Measurements from ENCODE around the gene PGA5. TPM values are rescaled to one million over a fixed set of nuclear protein-coding genes. Genes with fewer than 3 reads are reported as not detected.

PGA5 gene
- polyA plus RNA-seq, 1 donor (not counting 4 experiments of a cell fraction or from before 2014, with no cell fraction given): not detected

- Histone ChIP-seq H3K27ac (ENCODE audit: control insufficient read depth, insufficient read depth, low read length) (no peak overlapping the region), H3K36me3 (ENCODE audit: control insufficient read depth in 2 of 2, extremely low read depth in 1 of 2, insufficient read depth in 2 of 2, low read length in 2 of 2) (no peaks in the 10 kb centered on the region), H3K27me3 (ENCODE audit: control insufficient read depth, extremely low read depth, insufficient read depth, low read length) (no peaks in the 10 kb centered on the region), H3K9me3 (ENCODE audit: control insufficient read depth, low read depth, low read length) (no peaks in the 10 kb centered on the region), H3K9ac (ENCODE audit: control insufficient read depth, extremely low read depth, insufficient read depth, low read length) (no peak overlapping the region), H3K4me1 (ENCODE audit: control insufficient read depth, extremely low read depth, insufficient read depth, low read length) (peaks cover 41% of the 10 kb centered on the region), H3K9me1 (ENCODE audit: control insufficient read depth, extremely low read depth, insufficient read depth, low read length) (no peaks in the 10 kb centered on the region), H2AFZ (ENCODE audit: control insufficient read depth, low read length) (no peak overlapping the region), H4K20me1 (ENCODE audit: control insufficient read depth, extremely low read depth, insufficient read depth, low read length) (no peaks in the 10 kb centered on the region), H3K79me2 (ENCODE audit: control insufficient read depth, insufficient read depth, low read length) (no peaks in the 10 kb centered on the region), H3K4me3 (ENCODE audit: control insufficient read depth in 2 of 3, extremely low read depth in 1 of 3, insufficient read depth in 2 of 3, low read depth in 1 of 3, low read length in 3 of 3) (no peak overlapping the region), H3K4me2 (ENCODE audit: control insufficient read depth, extremely low read depth, insufficient read depth, low read depth, low read length) (no peak overlapping the region)
- FAIRE-seq: no peak
- no peak for DNase-seq (ENCODE audit: low read depth, low spot score)
- TF ChIP-seq EZH2 (IDR thresholded peaks at IDR 0.05; ENCODE audit: low read length) (no peak), CTCF (optimal IDR thresholded peaks at IDR 0.05 in 1 of 3, IDR thresholded peaks at IDR 0.05 in 1 of 3, conservative IDR thresholded peaks at IDR 0.05 in 1 of 3; ENCODE audit: extremely low read depth in 1 of 3, insufficient read depth in 2 of 3, low read length in 3 of 3) (no peak)
- dilution Hi-C loops (cut with MboI; ENCODE audit: extremely low pct_ligation_motif_present, low sequenced_read_pairs): no loop called here
Measured at GRCh38 chr11:61283613-61284012, 42.6 kb downstream of the PGA5 start.

GRCh38 chr11:61287338-61287977 is 46.5 kb downstream of the PGA5 start:
- FAIRE-seq (no peak), DNase-seq (ENCODE audit: low read depth, low spot score) (no peak)
- no peaks in the 10 kb centered on the region for H3K27me3 ChIP-seq (ENCODE audit: control insufficient read depth, extremely low read depth, insufficient read depth, low read length)
- H3K79me2 ChIP-seq (ENCODE audit: control insufficient read depth, insufficient read depth, low read length): no peaks in the 10 kb centered on the region
- dilution Hi-C loops (cut with MboI; ENCODE audit: extremely low pct_ligation_motif_present, low sequenced_read_pairs): no loop called here
- H3K27ac ChIP-seq (ENCODE audit: control insufficient read depth, insufficient read depth, low read length): no peak overlapping the region
- peak overlapping the region; percentile 2 for H3K4me2 ChIP-seq (ENCODE audit: control insufficient read depth, extremely low read depth, insufficient read depth, low read depth, low read length)
- peak overlapping the region; percentile 9 for H2AFZ ChIP-seq (ENCODE audit: control insufficient read depth, low read length)
- no peak overlapping the region for H3K4me3 ChIP-seq (ENCODE audit: control insufficient read depth in 2 of 3, extremely low read depth in 1 of 3, insufficient read depth in 2 of 3, low read depth in 1 of 3, low read length in 3 of 3)
- H3K9me3 ChIP-seq (ENCODE audit: control insufficient read depth, low read depth, low read length): no peaks in the 10 kb centered on the region
- no peaks in the 10 kb centered on the region for H4K20me1 ChIP-seq (ENCODE audit: control insufficient read depth, extremely low read depth, insufficient read depth, low read length)
- TF ChIP-seq EZH2 (IDR thresholded peaks at IDR 0.05; ENCODE audit: low read length) (no peak), CTCF (optimal IDR thresholded peaks at IDR 0.05 in 1 of 3, IDR thresholded peaks at IDR 0.05 in 1 of 3, conservative IDR thresholded peaks at IDR 0.05 in 1 of 3; ENCODE audit: extremely low read depth in 1 of 3, insufficient read depth in 2 of 3, low read length in 3 of 3) (no peak)
- H3K36me3 ChIP-seq (ENCODE audit: control insufficient read depth in 2 of 2, extremely low read depth in 1 of 2, insufficient read depth in 2 of 2, low read length in 2 of 2): no peaks in the 10 kb centered on the region
- H3K9ac ChIP-seq (ENCODE audit: control insufficient read depth, extremely low read depth, insufficient read depth, low read length): no peak overlapping the region
- no peaks in the 10 kb centered on the region for H3K9me1 ChIP-seq (ENCODE audit: control insufficient read depth, extremely low read depth, insufficient read depth, low read length)
- H3K4me1 ChIP-seq (ENCODE audit: control insufficient read depth, extremely low read depth, insufficient read depth, low read length): peaks cover 10% of the 10 kb centered on the region
